SU-DHL-6 (cell line): ENCODE data around the gene NCEH1.

Experiments used
- H2AFZ ChIP-seq: fragments of 200-600 bp; sonication (generic); 2 replicates; pipeline ENCODE4 v1.6.1; 2014; ENCODE audit warnings: low read depth, mild to moderate bottlenecking, moderate library complexity, mixed read lengths, antibody characterized with exemption, low read length; ENCODE audit not compliant: severe bottlenecking
- H3F3A ChIP-seq: fragments of 200-600 bp; shearing (Covaris generic); 2 replicates; pipeline ENCODE4 v1.6.0; 2016; ENCODE audit warnings: antibody characterized with exemption, mild to moderate bottlenecking; ENCODE audit not compliant: insufficient read depth
- H3K27ac ChIP-seq: fragments of 200-600 bp; sonication (generic); 2 replicates; pipeline ENCODE4 v1.5.1; 2016; ENCODE audit warnings: low read depth, mild to moderate bottlenecking, low read length, moderate library complexity, mixed read lengths
- H3K27me3 ChIP-seq: fragments of 200-600 bp; sonication (generic), shearing (Covaris generic); 2 replicates; pipeline ENCODE4 v1.6.0; 2014; ENCODE audit warnings: mild to moderate bottlenecking, low read length
- H3K36me3 ChIP-seq: fragments of 200-600 bp; sonication (generic); 2 replicates; pipeline ENCODE4 v1.6.1; 2014; ENCODE audit warnings: mild to moderate bottlenecking, low read length, mixed read lengths
- H3K4me2 ChIP-seq: fragments of 300-600, 200-600 bp; shearing (Covaris generic), sonication (generic); 2 replicates; pipeline ENCODE4 v1.6.0; 2014; ENCODE audit warnings: low read length, low read depth, mild to moderate bottlenecking; ENCODE audit not compliant: poor library complexity, severe bottlenecking
- H3K4me3 ChIP-seq: fragments of 200-600 bp; sonication (generic); 2 replicates; pipeline ENCODE4 v1.5.1; 2014; ENCODE audit warnings: antibody characterized with exemption, low read length, mild to moderate bottlenecking, mixed read lengths; ENCODE audit not compliant: insufficient read depth, poor library complexity, severe bottlenecking
- H3K79me2 ChIP-seq: fragments of 200-600 bp; sonication (generic); 2 replicates; pipeline ENCODE4 v1.6.1; 2014; ENCODE audit warnings: mild to moderate bottlenecking, low read length, moderate library complexity; ENCODE audit not compliant: insufficient read depth
- H3K9ac ChIP-seq: fragments of 200-600 bp; sonication (generic); 2 replicates; pipeline ENCODE4 v1.7.0; 2014; ENCODE audit warnings: mild to moderate bottlenecking, low read length
- H3K9me2 ChIP-seq: fragments of 200-600 bp; sonication (generic); replicated peaks from 2 replicates; pipeline ENCODE4 v1.6.1; 2014; ENCODE audit warnings: low read length; ENCODE audit not compliant: insufficient read depth
- H3K9me3 ChIP-seq: fragments of 200-600 bp; sonication (generic); 2 replicates; pipeline ENCODE4 v1.6.1; 2014; ENCODE audit warnings: low read length, mixed read lengths; ENCODE audit not compliant: insufficient read depth
- H4K20me1 ChIP-seq: fragments of 200-600 bp; sonication (generic); 2 replicates; pipeline ENCODE4 v1.6.1; 2014; ENCODE audit warnings: low read depth, mild to moderate bottlenecking, antibody characterized with exemption, low read length, moderate library complexity, mixed read lengths
- EZH2phosphoT487 ChIP-seq: fragments of 200-600 bp; sonication (generic), shearing (Covaris generic); conservative IDR thresholded peaks from 2 replicates; pipeline ENCODE4 v1.6.1; 2018; ENCODE audit warnings: mild to moderate bottlenecking, antibody characterized with exemption, low read length, moderate library complexity, mixed read lengths
- TF ChIP-seq, protein P1 (sequence below): fragments of 200-600 bp; sonication (generic); IDR thresholded peaks from one replicate; pipeline ENCODE4 v1.5.1; 2017; ENCODE audit warnings: antibody characterized with exemption, mild to moderate bottlenecking, low read length, moderate library complexity; ENCODE audit not compliant: insufficient read depth, poor library complexity, severe bottlenecking

Gene NCEH1

DNA sequence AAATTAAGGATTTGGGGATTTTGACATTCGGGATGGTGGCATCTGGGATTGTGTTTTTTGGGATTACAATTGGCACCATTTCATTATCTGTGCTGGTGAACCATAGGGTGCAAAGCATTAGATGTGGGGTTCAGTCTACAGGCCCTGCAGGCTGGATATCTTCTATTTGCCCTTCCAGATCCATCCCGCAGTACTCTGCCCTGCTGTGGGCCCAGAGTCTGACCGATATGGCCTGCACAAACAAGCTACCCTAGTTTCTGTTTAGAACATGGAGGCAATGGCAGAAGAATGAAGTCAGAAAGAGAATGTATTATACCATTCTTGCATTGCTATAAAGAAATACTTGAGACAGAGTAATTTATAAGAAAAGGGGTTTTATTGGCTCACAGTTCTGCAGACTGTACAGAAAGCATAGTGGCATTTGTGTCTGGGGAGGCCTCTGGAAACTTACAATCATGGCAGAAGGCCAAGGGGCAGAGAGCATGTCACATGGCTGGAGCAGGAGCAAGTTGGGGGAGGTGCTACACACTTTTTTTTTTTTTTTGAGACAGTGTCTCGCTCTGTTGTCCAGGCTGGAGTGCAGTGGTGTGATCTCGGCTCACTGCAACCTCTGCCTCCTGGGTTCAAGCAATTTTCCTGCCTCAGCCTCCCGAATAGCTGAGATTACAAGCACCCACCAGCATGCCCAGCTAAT is 93.7 kb downstream of the NCEH1 start:
- peaks cover 3% of the 10 kb centered on the region; the same call in 1 of the 2 replicates for H3K9me3 ChIP-seq
- H3K4me2 ChIP-seq, result no peak overlapping the region
- H3K27ac ChIP-seq, result no peak overlapping the region
- no peak overlapping the region for H2AFZ ChIP-seq
- TF ChIP-seq, protein P1, sequence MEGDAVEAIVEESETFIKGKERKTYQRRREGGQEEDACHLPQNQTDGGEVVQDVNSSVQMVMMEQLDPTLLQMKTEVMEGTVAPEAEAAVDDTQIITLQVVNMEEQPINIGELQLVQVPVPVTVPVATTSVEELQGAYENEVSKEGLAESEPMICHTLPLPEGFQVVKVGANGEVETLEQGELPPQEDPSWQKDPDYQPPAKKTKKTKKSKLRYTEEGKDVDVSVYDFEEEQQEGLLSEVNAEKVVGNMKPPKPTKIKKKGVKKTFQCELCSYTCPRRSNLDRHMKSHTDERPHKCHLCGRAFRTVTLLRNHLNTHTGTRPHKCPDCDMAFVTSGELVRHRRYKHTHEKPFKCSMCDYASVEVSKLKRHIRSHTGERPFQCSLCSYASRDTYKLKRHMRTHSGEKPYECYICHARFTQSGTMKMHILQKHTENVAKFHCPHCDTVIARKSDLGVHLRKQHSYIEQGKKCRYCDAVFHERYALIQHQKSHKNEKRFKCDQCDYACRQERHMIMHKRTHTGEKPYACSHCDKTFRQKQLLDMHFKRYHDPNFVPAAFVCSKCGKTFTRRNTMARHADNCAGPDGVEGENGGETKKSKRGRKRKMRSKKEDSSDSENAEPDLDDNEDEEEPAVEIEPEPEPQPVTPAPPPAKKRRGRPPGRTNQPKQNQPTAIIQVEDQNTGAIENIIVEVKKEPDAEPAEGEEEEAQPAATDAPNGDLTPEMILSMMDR, result no peak
- TF ChIP-seq EZH2phosphoT487, result no peak
- no peak overlapping the region for H3K4me3 ChIP-seq
- no peaks in the 10 kb centered on the region for H3K9me2 ChIP-seq
- H3F3A ChIP-seq, result no peaks in the 10 kb centered on the region
- H3K9ac ChIP-seq, result no peak overlapping the region
- no peaks in the 10 kb centered on the region for H3K79me2 ChIP-seq
- no peaks in the 10 kb centered on the region for H4K20me1 ChIP-seq
- no peaks in the 10 kb centered on the region for H3K27me3 ChIP-seq
- H3K36me3 ChIP-seq, result no peaks in the 10 kb centered on the region

DNA sequence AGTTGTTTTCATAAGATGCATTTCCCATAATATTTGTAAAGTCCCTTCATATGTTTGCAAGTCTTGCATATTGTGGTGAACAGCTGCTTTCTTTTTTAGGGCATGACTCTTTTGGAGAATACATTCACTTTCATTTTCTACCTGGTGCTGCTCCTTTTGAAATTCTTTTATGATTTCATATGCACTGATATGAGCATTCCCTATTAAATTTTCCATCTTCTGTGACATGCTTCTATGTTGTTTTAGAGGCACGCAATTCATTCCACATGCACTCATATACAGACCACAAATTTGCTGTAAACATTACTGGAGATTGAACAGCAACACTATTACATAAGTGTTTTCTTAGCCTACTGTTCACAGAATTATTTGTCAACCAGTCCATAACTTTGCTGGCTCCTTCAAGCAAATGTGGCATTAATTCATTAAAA is 94.8 kb downstream of the NCEH1 start:
- Histone ChIP-seq H2AFZ (no peak overlapping the region), H3K4me2 (no peak overlapping the region), H3K27ac (no peak overlapping the region), H4K20me1 (no peaks in the 10 kb centered on the region), H3K4me3 (no peak overlapping the region), H3K27me3 (no peaks in the 10 kb centered on the region), H3K79me2 (no peaks in the 10 kb centered on the region), H3K9me3 (peaks cover 3% of the 10 kb centered on the region; the same call in 1 of the 2 replicates), H3F3A (no peaks in the 10 kb centered on the region), H3K9me2 (no peaks in the 10 kb centered on the region), H3K9ac (no peak overlapping the region), H3K36me3 (no peaks in the 10 kb centered on the region)
- TF ChIP-seq, protein P1, result no peak
- no peak for TF ChIP-seq EZH2phosphoT487

DNA sequence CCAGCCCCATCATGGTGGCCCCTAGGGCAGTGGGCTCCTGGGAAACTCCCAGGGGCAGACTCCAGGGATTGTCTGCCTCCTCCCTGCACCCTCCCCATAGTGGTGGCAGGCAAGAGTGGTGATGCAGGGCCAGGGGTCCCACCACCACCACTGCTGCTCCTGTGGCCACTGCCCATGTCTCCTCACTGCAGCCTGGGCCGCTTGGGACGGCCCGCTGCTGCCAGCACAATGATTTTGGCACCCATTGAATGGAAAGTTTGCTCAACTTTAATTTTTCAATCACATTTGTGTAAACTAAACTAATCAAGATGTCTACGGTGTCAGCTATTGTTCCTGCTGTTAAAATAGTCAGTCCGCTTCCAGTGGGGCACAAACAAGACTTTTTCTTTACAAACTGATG is 95.6 kb downstream of the NCEH1 start:
- Histone ChIP-seq H3K9me3 (peaks cover 3% of the 10 kb centered on the region; the same call in 1 of the 2 replicates), H3K4me2 (no peak overlapping the region), H3K79me2 (no peaks in the 10 kb centered on the region), H3K4me3 (no peak overlapping the region), H3K27ac (no peak overlapping the region), H2AFZ (no peak overlapping the region), H3K9me2 (no peaks in the 10 kb centered on the region), H3K36me3 (no peaks in the 10 kb centered on the region), H3K27me3 (no peaks in the 10 kb centered on the region), H4K20me1 (no peaks in the 10 kb centered on the region), H3K9ac (no peak overlapping the region), H3F3A (no peaks in the 10 kb centered on the region)
- TF ChIP-seq, protein P1, result no peak
- no peak for TF ChIP-seq EZH2phosphoT487
